ENCODE results near the gene JAK1. TPM values are rescaled to one million over a fixed set of nuclear protein-coding genes. Genes with fewer than 3 reads are reported as not detected.

The JAK1 gene
- total and polyA plus RNA-seq, 10 of the 15 experiments (the other 5 are each of a cell fraction or from before 2014, with no cell fraction given): 9.6 to 45.5 (median 35.7) TPM

DNA sequence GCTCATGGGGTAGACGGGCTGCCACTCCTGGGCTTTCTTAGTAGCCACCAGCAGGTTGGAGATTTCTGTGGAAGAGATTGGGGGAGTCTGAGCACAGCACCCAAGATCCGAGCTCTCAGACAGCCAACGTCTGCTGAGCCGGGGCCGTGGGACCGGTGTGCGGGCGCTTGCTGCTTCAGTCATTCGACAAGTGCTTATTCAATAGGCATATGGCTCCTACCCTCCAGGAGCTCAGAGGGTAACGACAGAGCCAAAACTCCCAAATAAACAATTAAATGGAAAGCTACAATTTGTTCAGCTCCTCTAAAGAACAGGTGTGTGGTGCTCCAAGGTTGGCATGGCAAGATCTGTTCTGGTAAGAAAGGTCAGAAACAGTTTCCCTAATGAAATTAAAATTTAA is 115.5 kb downstream of the JAK1 start:
- no TSS peak for BruUV-seq (replicated peaks)
- Histone ChIP-seq H3K4me1 (ENCODE audit: control insufficient read depth, insufficient read depth, low read length) (no peaks in the 10 kb centered on the region), H3K36me3 (ENCODE audit: control insufficient read depth in 2 of 2, insufficient read depth in 2 of 2, low read length in 1 of 2) (peaks cover 5 to 16% of the 10 kb centered on the region in 2 experiments; a peak in 3 of 4 replicates), H3K4me3 (no peak overlapping the region), H3K79me2 (ENCODE audit: control insufficient read depth, insufficient read depth, low read length) (no peaks in the 10 kb centered on the region), H3K9ac (ENCODE audit: control insufficient read depth, insufficient read depth, low read length) (no peak overlapping the region), H4K20me1 (ENCODE audit: control insufficient read depth, insufficient read depth) (no peaks in the 10 kb centered on the region), H2AFZ (ENCODE audit: control insufficient read depth, low read depth, low read length) (no peak overlapping the region), H3K9me3 (replicated peaks; ENCODE audit: control insufficient read depth, insufficient read depth, low read length) (no peaks in the 10 kb centered on the region), H3K27ac (ENCODE audit: control insufficient read depth, insufficient read depth) (no peak overlapping the region), H3K4me2 (ENCODE audit: control insufficient read depth, insufficient read depth) (no peak overlapping the region), H3K27me3 (replicated peaks in 1 of 2; ENCODE audit: control insufficient read depth in 2 of 2, insufficient read depth in 2 of 2, low read length in 1 of 2) (no peaks in the 10 kb centered on the region)
- CTCF ChIA-PET: no interaction called here
- SMC1A ChIA-PET (ENCODE audit: uncharacterized antibody, unreplicated experiment): no interaction called here
- TF ChIP-seq ESRRA (IDR thresholded peaks at IDR 0.05; ENCODE audit: low read length) (no peak), EED (IDR thresholded peaks at IDR 0.05; ENCODE audit: low read depth) (no peak), POLR2AphosphoS2 (IDR thresholded peaks at IDR 0.05; ENCODE audit: low read depth, low read length) (no peak), BHLHE40 (IDR thresholded peaks at IDR 0.05; ENCODE audit: borderline replicate concordance in 1 of 2, low read depth in 2 of 2, low read length in 1 of 2) (no peak), SUPT20H (IDR thresholded peaks at IDR 0.05; ENCODE audit: borderline replicate concordance, control insufficient read depth, low read depth, low read length) (no peak), ZNF384 (IDR thresholded peaks at IDR 0.05; ENCODE audit: borderline replicate concordance, low read depth, low read length) (no peak), CHD4 (IDR thresholded peaks at IDR 0.05) (no peak), ZNF274 (IDR thresholded peaks at IDR 0.05; ENCODE audit: insufficient read depth, insufficient read length) (no peak), IRF4 (IDR thresholded peaks at IDR 0.05; ENCODE audit: low read depth, low read length) (no peak), MEF2B (IDR thresholded peaks at IDR 0.05; ENCODE audit: partially characterized antibody, poor library complexity, severe bottlenecking) (no peak), ZSCAN29 (IDR thresholded peaks at IDR 0.05) (no peak), CBX3 (IDR thresholded peaks at IDR 0.05; ENCODE audit: borderline replicate concordance, low read depth) (no peak)
- TF ChIP-seq, protein P1, sequence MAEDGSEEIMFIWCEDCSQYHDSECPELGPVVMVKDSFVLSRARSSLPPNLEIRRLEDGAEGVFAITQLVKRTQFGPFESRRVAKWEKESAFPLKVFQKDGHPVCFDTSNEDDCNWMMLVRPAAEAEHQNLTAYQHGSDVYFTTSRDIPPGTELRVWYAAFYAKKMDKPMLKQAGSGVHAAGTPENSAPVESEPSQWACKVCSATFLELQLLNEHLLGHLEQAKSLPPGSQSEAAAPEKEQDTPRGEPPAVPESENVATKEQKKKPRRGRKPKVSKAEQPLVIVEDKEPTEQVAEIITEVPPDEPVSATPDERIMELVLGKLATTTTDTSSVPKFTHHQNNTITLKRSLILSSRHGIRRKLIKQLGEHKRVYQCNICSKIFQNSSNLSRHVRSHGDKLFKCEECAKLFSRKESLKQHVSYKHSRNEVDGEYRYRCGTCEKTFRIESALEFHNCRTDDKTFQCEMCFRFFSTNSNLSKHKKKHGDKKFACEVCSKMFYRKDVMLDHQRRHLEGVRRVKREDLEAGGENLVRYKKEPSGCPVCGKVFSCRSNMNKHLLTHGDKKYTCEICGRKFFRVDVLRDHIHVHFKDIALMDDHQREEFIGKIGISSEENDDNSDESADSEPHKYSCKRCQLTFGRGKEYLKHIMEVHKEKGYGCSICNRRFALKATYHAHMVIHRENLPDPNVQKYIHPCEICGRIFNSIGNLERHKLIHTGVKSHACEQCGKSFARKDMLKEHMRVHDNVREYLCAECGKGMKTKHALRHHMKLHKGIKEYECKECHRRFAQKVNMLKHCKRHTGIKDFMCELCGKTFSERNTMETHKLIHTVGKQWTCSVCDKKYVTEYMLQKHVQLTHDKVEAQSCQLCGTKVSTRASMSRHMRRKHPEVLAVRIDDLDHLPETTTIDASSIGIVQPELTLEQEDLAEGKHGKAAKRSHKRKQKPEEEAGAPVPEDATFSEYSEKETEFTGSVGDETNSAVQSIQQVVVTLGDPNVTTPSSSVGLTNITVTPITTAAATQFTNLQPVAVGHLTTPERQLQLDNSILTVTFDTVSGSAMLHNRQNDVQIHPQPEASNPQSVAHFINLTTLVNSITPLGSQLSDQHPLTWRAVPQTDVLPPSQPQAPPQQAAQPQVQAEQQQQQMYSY (CRISPR knock-in tag; IDR thresholded peaks at IDR 0.05): no peak
- TF ChIP-seq, protein P2, sequence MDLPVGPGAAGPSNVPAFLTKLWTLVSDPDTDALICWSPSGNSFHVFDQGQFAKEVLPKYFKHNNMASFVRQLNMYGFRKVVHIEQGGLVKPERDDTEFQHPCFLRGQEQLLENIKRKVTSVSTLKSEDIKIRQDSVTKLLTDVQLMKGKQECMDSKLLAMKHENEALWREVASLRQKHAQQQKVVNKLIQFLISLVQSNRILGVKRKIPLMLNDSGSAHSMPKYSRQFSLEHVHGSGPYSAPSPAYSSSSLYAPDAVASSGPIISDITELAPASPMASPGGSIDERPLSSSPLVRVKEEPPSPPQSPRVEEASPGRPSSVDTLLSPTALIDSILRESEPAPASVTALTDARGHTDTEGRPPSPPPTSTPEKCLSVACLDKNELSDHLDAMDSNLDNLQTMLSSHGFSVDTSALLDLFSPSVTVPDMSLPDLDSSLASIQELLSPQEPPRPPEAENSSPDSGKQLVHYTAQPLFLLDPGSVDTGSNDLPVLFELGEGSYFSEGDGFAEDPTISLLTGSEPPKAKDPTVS (IDR thresholded peaks at IDR 0.05; ENCODE audit: low read depth, low read length): no peak
- TF ChIP-seq, protein P3, sequence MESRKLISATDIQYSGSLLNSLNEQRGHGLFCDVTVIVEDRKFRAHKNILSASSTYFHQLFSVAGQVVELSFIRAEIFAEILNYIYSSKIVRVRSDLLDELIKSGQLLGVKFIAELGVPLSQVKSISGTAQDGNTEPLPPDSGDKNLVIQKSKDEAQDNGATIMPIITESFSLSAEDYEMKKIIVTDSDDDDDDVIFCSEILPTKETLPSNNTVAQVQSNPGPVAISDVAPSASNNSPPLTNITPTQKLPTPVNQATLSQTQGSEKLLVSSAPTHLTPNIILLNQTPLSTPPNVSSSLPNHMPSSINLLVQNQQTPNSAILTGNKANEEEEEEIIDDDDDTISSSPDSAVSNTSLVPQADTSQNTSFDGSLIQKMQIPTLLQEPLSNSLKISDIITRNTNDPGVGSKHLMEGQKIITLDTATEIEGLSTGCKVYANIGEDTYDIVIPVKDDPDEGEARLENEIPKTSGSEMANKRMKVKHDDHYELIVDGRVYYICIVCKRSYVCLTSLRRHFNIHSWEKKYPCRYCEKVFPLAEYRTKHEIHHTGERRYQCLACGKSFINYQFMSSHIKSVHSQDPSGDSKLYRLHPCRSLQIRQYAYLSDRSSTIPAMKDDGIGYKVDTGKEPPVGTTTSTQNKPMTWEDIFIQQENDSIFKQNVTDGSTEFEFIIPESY (IDR thresholded peaks at IDR 0.05): no peak
- intact Hi-C loops (cut with micrococcal nuclease; ENCODE audit: unreplicated experiment): no loop called here
- FAIRE-seq (no peak), DNase-seq (ENCODE audit: low read depth, low spot score) (no peak), ATAC-seq (no peak)
- over 99% methylated on average over 10 of the region's 10 CpGs for WGBS (ENCODE audit: insufficient coverage, insufficient replicate concordance, low lambda C conversion rate, missing lambda C conversion rate)
- POLR2A ChIA-PET: no interaction called here
- in situ Hi-C loops (cut with MboI): no loop called here
- RAD21 ChIA-PET (ENCODE audit: unreplicated experiment): no interaction called here
